Chondrocyte (in vitro differentiated cells): Measurements from ENCODE around the gene RBPJ. TPM values are rescaled to one million over a fixed set of nuclear protein-coding genes. Genes with fewer than 3 reads are reported as not detected.

Experiments
- DNase-seq: peaks from one replicate; pipeline ENCODE4 v3.0.0; 2021; ENCODE audit warnings: mixed read lengths, low spot score
- H3K27ac Mint-ChIP-seq: one replicate; pipeline ENCODE4 v1.8.0; 2021; ENCODE audit warnings: mild to moderate bottlenecking, moderate library complexity, mixed read lengths; ENCODE audit not compliant: unreplicated experiment
- H3K27me3 Mint-ChIP-seq: 2 replicates; pipeline ENCODE4 v1.8.0; 2021; ENCODE audit warnings: low read depth, mixed read lengths
- H3K36me3 Mint-ChIP-seq: 2 replicates; pipeline ENCODE4 v1.8.0; 2021; ENCODE audit warnings: low read depth, mixed read lengths
- H3K4me1 Mint-ChIP-seq: 2 replicates; pipeline ENCODE4 v1.8.0; 2021; ENCODE audit warnings: low read depth, mild to moderate bottlenecking, mixed read lengths
- H3K4me3 Mint-ChIP-seq: one replicate; pipeline ENCODE4 v1.8.0; 2021; ENCODE audit warnings: mild to moderate bottlenecking, moderate library complexity, mixed read lengths; ENCODE audit not compliant: unreplicated experiment
- H3K9me3 Mint-ChIP-seq: 2 replicates; pipeline ENCODE4 v1.8.0; 2021; ENCODE audit warnings: low read depth, mixed read lengths
- total RNA-seq: library from RNA; stranded (reverse); gene quantifications from 3 replicates; pipeline ENCODE4 v1.2.1, GENCODE V29; 2021
- TF ChIP-seq, protein P1 (sequence below): fragments of 200-600 bp; sonication (generic); IDR thresholded peaks from 2 replicates; pipeline ENCODE4 v1.5.0; 2021; ENCODE audit warnings: antibody characterized with exemption, mild to moderate bottlenecking, moderate library complexity

RBPJ gene
- total RNA-seq, 1 donor from 2014 or later = 58.5 TPM

DNA sequence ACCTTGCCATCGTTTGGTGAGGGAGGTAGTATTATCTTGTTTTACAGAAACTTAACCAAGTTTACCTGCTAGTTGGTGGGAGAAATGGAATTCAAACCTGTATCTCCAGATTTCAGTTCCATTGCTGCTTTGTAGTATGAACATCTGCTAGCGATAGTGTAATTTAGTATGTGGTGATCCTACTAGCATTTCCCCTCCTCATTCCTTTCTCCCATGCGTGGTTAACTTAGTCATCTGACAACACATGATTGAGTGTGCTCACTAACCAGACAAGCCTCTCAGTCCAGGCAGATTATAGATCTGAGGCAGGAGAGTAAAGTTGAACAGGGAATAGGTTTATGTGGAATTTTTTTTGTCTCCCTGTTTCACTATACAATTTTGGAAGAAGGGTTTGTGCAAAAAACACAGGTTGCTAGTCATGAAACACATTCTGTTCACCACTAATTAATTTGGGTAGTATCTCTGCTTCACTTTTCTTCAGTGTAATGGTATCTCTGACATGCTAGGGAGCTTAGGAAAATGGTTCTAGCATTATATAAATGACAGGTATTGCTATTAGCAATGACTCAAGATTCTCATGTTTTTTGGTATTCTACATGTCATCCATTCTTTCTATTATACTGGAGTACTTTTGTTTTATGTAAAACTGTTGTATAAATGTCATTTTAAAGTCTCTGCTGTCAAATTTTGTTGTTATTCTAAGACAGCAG is 21.7 kb downstream of the RBPJ start:
- no peak overlapping the region for H3K4me3 Mint-ChIP-seq

DNA sequence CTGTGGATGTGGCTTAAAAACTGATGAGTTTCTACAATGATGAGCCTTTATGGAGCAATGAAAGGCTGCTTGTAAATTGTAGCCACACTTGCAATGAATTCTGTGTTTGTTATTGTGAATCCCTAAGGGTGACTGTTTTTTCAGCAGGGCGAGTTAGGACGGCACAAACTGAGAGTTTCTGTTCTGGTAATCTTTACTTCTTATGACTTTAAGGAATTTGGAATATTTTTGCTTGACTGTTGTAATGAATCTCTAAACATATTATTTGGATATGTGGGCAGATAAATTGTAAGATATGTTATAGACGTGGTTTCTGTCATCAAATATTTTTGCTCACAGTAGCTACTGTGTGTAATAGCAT is 22.2 kb downstream of the RBPJ start:
- no peak for DNase-seq
- H3K27ac Mint-ChIP-seq = peak overlapping the region; percentile 13
- H3K9me3 Mint-ChIP-seq = no peaks in the 10 kb centered on the region
- TF ChIP-seq, protein P1, sequence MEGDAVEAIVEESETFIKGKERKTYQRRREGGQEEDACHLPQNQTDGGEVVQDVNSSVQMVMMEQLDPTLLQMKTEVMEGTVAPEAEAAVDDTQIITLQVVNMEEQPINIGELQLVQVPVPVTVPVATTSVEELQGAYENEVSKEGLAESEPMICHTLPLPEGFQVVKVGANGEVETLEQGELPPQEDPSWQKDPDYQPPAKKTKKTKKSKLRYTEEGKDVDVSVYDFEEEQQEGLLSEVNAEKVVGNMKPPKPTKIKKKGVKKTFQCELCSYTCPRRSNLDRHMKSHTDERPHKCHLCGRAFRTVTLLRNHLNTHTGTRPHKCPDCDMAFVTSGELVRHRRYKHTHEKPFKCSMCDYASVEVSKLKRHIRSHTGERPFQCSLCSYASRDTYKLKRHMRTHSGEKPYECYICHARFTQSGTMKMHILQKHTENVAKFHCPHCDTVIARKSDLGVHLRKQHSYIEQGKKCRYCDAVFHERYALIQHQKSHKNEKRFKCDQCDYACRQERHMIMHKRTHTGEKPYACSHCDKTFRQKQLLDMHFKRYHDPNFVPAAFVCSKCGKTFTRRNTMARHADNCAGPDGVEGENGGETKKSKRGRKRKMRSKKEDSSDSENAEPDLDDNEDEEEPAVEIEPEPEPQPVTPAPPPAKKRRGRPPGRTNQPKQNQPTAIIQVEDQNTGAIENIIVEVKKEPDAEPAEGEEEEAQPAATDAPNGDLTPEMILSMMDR = no peak
- no peaks in the 10 kb centered on the region for H3K27me3 Mint-ChIP-seq
- peaks cover 53% of the 10 kb centered on the region for H3K4me1 Mint-ChIP-seq
- H3K4me3 Mint-ChIP-seq = no peak overlapping the region
- no peaks in the 10 kb centered on the region for H3K36me3 Mint-ChIP-seq

More for the DNA sequence above, 21.7 kb downstream of the RBPJ start:
- H3K36me3 Mint-ChIP-seq = no peaks in the 10 kb centered on the region
- DNase-seq = no peak
- H3K9me3 Mint-ChIP-seq = no peaks in the 10 kb centered on the region
- H3K27me3 Mint-ChIP-seq = no peaks in the 10 kb centered on the region
- TF ChIP-seq, protein P1 = no peak
- H3K4me1 Mint-ChIP-seq = peaks cover 57% of the 10 kb centered on the region
- peak overlapping the region; percentile 13 for H3K27ac Mint-ChIP-seq

DNA sequence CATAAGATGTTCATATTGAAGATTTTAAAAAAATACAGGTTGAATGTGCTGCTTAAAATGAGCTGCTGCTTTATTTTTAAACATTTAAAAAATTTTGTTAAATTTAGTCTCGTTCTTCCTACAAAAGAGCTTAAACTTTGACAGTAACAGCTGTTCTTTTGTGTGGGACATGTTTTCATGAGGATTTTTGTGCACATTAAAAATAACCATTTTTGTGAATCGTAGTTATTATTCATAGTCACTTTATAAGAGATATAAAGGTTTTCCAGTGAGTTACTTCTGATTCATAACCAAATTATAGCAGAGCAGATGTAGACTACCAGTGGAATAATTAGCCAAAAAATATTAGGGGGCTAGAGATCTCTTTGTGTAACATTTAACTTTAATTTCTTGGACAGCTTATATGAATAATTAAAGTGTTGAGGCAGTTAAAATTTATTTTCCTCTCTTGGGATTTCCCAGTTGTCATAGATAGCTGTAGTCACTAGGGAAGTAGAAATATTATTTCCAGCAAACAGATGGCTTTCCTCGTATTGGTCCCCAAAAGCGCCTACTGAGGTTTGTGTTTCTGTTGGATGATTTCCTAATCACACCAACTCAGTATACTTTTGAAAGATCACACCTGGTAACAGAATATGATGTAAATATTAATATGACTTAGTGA is 24.2 kb downstream of the RBPJ start:
- H3K27me3 Mint-ChIP-seq = no peaks in the 10 kb centered on the region
- H3K27ac Mint-ChIP-seq = no peak overlapping the region
- no peaks in the 10 kb centered on the region for H3K36me3 Mint-ChIP-seq
- H3K4me3 Mint-ChIP-seq = no peak overlapping the region
- peaks cover 51% of the 10 kb centered on the region for H3K4me1 Mint-ChIP-seq
- TF ChIP-seq, protein P1 = no peak
- H3K9me3 Mint-ChIP-seq = no peaks in the 10 kb centered on the region
- DNase-seq = no peak

DNA sequence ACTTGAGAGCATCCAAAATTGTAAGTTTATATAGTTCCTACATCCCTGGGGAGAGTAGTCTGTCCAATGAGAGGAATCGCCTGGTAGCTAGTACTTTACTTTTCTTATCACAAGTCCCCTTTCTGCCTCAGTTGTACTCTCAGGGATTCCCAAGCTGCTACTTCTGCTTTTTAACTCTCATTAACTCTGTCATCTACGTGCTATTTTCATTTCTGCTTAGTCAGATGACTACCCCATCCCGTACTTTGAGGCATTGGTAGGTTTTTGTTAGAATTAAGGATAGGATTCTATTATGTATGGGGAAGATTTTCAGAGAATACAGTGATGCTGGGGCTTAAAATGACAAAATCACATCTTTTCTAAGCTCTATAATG is 24.7 kb downstream of the RBPJ start:
- H3K27ac Mint-ChIP-seq = no peak overlapping the region
- H3K9me3 Mint-ChIP-seq = no peaks in the 10 kb centered on the region
- H3K4me3 Mint-ChIP-seq = no peak overlapping the region
- DNase-seq = no peak
- peaks cover 48% of the 10 kb centered on the region for H3K4me1 Mint-ChIP-seq
- no peaks in the 10 kb centered on the region for H3K27me3 Mint-ChIP-seq
- TF ChIP-seq, protein P1 = no peak
- no peaks in the 10 kb centered on the region for H3K36me3 Mint-ChIP-seq

DNA sequence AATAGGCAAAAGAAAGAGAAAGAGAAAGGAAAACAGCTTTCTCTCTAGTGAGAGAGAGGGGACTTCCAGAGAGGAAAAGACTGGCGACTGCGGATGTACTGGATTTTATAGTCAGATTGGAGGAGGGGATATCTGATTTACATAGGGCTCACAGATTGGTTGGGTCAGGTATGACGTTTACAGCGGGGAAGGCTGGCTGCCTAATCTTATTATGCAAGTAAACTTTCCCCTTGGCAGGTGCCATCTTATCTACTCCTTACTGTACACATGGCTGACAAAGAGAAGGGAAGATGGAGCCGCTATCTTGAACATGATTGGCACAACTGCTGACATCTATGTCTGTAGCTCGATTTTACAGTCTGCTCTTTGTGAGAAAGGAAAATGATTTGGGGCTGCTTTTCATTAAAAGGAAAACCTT is 25.4 kb downstream of the RBPJ start:
- no peaks in the 10 kb centered on the region for H3K27me3 Mint-ChIP-seq
- no peaks in the 10 kb centered on the region for H3K36me3 Mint-ChIP-seq
- H3K4me1 Mint-ChIP-seq = peaks cover 46% of the 10 kb centered on the region
- TF ChIP-seq, protein P1 = no peak
- no peaks in the 10 kb centered on the region for H3K9me3 Mint-ChIP-seq
- DNase-seq = no peak
- H3K4me3 Mint-ChIP-seq = no peak overlapping the region
- no peak overlapping the region for H3K27ac Mint-ChIP-seq
